ENCODE data around the gene DDX54.
"Not testable (repeated sequence)": the region's sequence is repeated elsewhere in the genome, so short reads cannot be mapped to it uniquely, and the experiment has no call there.

DDX54 gene

GRCh38 chr12:113149361-113150150 is 35.7 kb downstream of the DDX54 start, which contains the start of gene CFAP73:
CFAP73 (plus strand) TSS chr12:113149724; CDS start chr12:113149858, 134 bp downstream.
- no peak for TF ChIP-seq SPI1 (IDR thresholded peaks at IDR 0.05; ENCODE audit: low read depth, low read length)
- TF ChIP-seq TAF1 (IDR thresholded peaks at IDR 0.05; ENCODE audit: low read depth, low read length), result no peak
- TF ChIP-seq POLR2A (IDR thresholded peaks at IDR 0.05; ENCODE audit: low read depth, low read length), result no peak
- DNase-seq (ENCODE audit: insufficient read length, low spot score), result no peak
- no peak for FAIRE-seq

GRCh38 chr12:113146999-113147398 is 38.3 kb downstream of the DDX54 start:
- FAIRE-seq (no peak), DNase-seq (ENCODE audit: insufficient read length, low spot score) (no peak)
- no peak for TF ChIP-seq POLR2AphosphoS5 (IDR thresholded peaks at IDR 0.05; ENCODE audit: low read depth, low read length)
- no peak for TF ChIP-seq POLR2A (IDR thresholded peaks at IDR 0.05; ENCODE audit: low read depth, low read length)
- no peak for TF ChIP-seq SPI1 (IDR thresholded peaks at IDR 0.05; ENCODE audit: low read depth, low read length)
- no peak for TF ChIP-seq PAX5 (IDR thresholded peaks at IDR 0.05; ENCODE audit: insufficient read depth, low read length, severe bottlenecking)

GRCh38 chr12:113145720-113146551 is 39.3 kb downstream of the DDX54 start:
- DNase-seq (ENCODE audit: insufficient read length, low spot score) (no peak), FAIRE-seq (peak; percentile 16)
- TF ChIP-seq SPI1 (IDR thresholded peaks at IDR 0.05; ENCODE audit: low read depth, low read length) (no peak), POLR2A (IDR thresholded peaks at IDR 0.05; ENCODE audit: low read depth, low read length) (no peak), POU2F2 (IDR thresholded peaks at IDR 0.05; ENCODE audit: low read depth, low read length) (no peak), TAF1 (IDR thresholded peaks at IDR 0.05; ENCODE audit: low read depth, low read length) (no peak), PAX5 (IDR thresholded peaks at IDR 0.05; ENCODE audit: insufficient read depth, low read length, severe bottlenecking) (no peak), POLR2AphosphoS5 (IDR thresholded peaks at IDR 0.05; ENCODE audit: low read depth, low read length) (no peak)

- FAIRE-seq, result no peak
- DNase-seq (ENCODE audit: insufficient read length, low spot score), result no peak
- TF ChIP-seq SPI1 (IDR thresholded peaks at IDR 0.05; ENCODE audit: low read depth, low read length), result no peak
Measured at GRCh38 chr12:113144806-113145205, 40.5 kb downstream of the DDX54 start.

- TF ChIP-seq POU2F2 (IDR thresholded peaks at IDR 0.05; ENCODE audit: low read depth, low read length), result no peak
- no peak for TF ChIP-seq SPI1 (IDR thresholded peaks at IDR 0.05; ENCODE audit: low read depth, low read length)
- TF ChIP-seq POLR2A (IDR thresholded peaks at IDR 0.05; ENCODE audit: low read depth, low read length), result no peak
- TF ChIP-seq POLR2AphosphoS5 (IDR thresholded peaks at IDR 0.05; ENCODE audit: low read depth, low read length), result no peak
- no peak for TF ChIP-seq PAX5 (IDR thresholded peaks at IDR 0.05; ENCODE audit: insufficient read depth, low read length, severe bottlenecking)
- no peak for TF ChIP-seq TAF1 (IDR thresholded peaks at IDR 0.05; ENCODE audit: low read depth, low read length)
- no peak for FAIRE-seq
Measured at GRCh38 chr12:113143959-113144358, 41.3 kb downstream of the DDX54 start.

GRCh38 chr12:113142886-113143332 is 42.4 kb downstream of the DDX54 start:
- FAIRE-seq (no peak), DNase-seq (ENCODE audit: insufficient read length, low spot score) (no peak)
- no peak for TF ChIP-seq POU2F2 (IDR thresholded peaks at IDR 0.05; ENCODE audit: low read depth, low read length)
- no peak for TF ChIP-seq POLR2A (IDR thresholded peaks at IDR 0.05; ENCODE audit: low read depth, low read length)
- no peak for TF ChIP-seq TAF1 (IDR thresholded peaks at IDR 0.05; ENCODE audit: low read depth, low read length)
- TF ChIP-seq POLR2AphosphoS5 (IDR thresholded peaks at IDR 0.05; ENCODE audit: low read depth, low read length), result no peak
- TF ChIP-seq SPI1 (IDR thresholded peaks at IDR 0.05; ENCODE audit: low read depth, low read length), result no peak
- TF ChIP-seq PAX5 (IDR thresholded peaks at IDR 0.05; ENCODE audit: insufficient read depth, low read length, severe bottlenecking), result no peak

More at GRCh38 chr12:113143959-113144358, 41.3 kb downstream of the DDX54 start:
- no peak for DNase-seq (ENCODE audit: insufficient read length, low spot score)

- peak; percentile 66 for FAIRE-seq
- DNase-seq (ENCODE audit: insufficient read length, low spot score), result no peak
- TF ChIP-seq POLR2A (IDR thresholded peaks at IDR 0.05; ENCODE audit: low read depth, low read length), result no peak
- TF ChIP-seq SPI1 (IDR thresholded peaks at IDR 0.05; ENCODE audit: low read depth, low read length), result peak; percentile 28
Measured at GRCh38 chr12:113142173-113142885, 42.9 kb downstream of the DDX54 start.

- not testable (repeated sequence) for FAIRE-seq; DNase-seq (ENCODE audit: insufficient read length, low spot score)
Measured at GRCh38 chr12:113141716-113142115, 43.6 kb downstream of the DDX54 start.

- DNase-seq (ENCODE audit: insufficient read length, low spot score), result no peak
- no peak for TF ChIP-seq POU2F2 (IDR thresholded peaks at IDR 0.05; ENCODE audit: low read depth, low read length)
- FAIRE-seq, result no peak
Measured at GRCh38 chr12:113140706-113141105, 44.6 kb downstream of the DDX54 start.

- TF ChIP-seq POLR2A (IDR thresholded peaks at IDR 0.05; ENCODE audit: low read depth, low read length) (no peak), TAF1 (IDR thresholded peaks at IDR 0.05; ENCODE audit: low read depth, low read length) (no peak), PAX5 (IDR thresholded peaks at IDR 0.05; ENCODE audit: insufficient read depth, low read length, severe bottlenecking) (no peak), POU2F2 (IDR thresholded peaks at IDR 0.05; ENCODE audit: low read depth, low read length) (no peak), POLR2AphosphoS5 (IDR thresholded peaks at IDR 0.05; ENCODE audit: low read depth, low read length) (no peak), SPI1 (IDR thresholded peaks at IDR 0.05; ENCODE audit: low read depth, low read length) (no peak)
- no peak for FAIRE-seq
- DNase-seq (ENCODE audit: insufficient read length, low spot score), result no peak
Measured at GRCh38 chr12:113138826-113139225, 46.5 kb downstream of the DDX54 start.
